Smooth muscle cell (in vitro differentiated cells): ENCODE measurements around the gene KCNC2. TPM values are rescaled to one million over a fixed set of nuclear protein-coding genes. Genes with fewer than 3 reads are reported as not detected.

Source experiments
- DNase-seq: peaks from one replicate; lab custom pipeline; 2025; ENCODE audit not compliant: unreplicated experiment; lab: John Stamatoyannopoulos, UW
- H2AFZ ChIP-seq: fragments of 200-600 bp; sonication (generic); 2 replicates; pipeline ENCODE4 v1.6.0; 2016; ENCODE audit warnings: antibody characterized with exemption, low read depth, mild to moderate bottlenecking
- H3F3A ChIP-seq: fragments of 200-600 bp; sonication (generic); 2 replicates; pipeline ENCODE4 v1.6.0; 2017; ENCODE audit warnings: antibody characterized with exemption, low read depth
- H3K27ac ChIP-seq: fragments of 200-600 bp; sonication (generic); 2 replicates; pipeline ENCODE4 v1.5.1; 2016; ENCODE audit warnings: low read depth, mild to moderate bottlenecking
- H3K27me3 ChIP-seq: fragments of 200-600 bp; sonication (generic); 2 replicates; pipeline ENCODE4 v1.6.1; 2016; ENCODE audit warnings: low read depth, mild to moderate bottlenecking
- H3K36me3 ChIP-seq: fragments of 200-600 bp; sonication (generic); 2 replicates; pipeline ENCODE4 v1.5.1; 2016; ENCODE audit warnings: low read depth
- H3K4me1 ChIP-seq: fragments of 200-600 bp; sonication (generic); 2 replicates; pipeline ENCODE4 v1.5.1; 2016; ENCODE audit warnings: low read depth
- H3K4me2 ChIP-seq: fragments of 200-600 bp; sonication (generic); 2 replicates; pipeline ENCODE4 v1.6.0; 2016; ENCODE audit warnings: mild to moderate bottlenecking
- H3K4me3 ChIP-seq: fragments of 200-600 bp; sonication (generic); 2 replicates; pipeline ENCODE4 v1.5.1; 2016; ENCODE audit warnings: mild to moderate bottlenecking
- H3K79me2 ChIP-seq: fragments of 200-600 bp; sonication (generic); 2 replicates; pipeline ENCODE4 v1.6.0; 2016; ENCODE audit warnings: low read depth, mild to moderate bottlenecking
- H3K9ac ChIP-seq: fragments of 200-600 bp; sonication (generic); 2 replicates; pipeline ENCODE4 v1.6.0; 2016; ENCODE audit warnings: low read depth
- H3K9me3 ChIP-seq: fragments of 200-600 bp; sonication (generic); replicated peaks from 2 replicates; pipeline ENCODE4 v1.5.1; 2016; ENCODE audit warnings: low read depth
- H4K20me1 ChIP-seq: fragments of 200-600 bp; sonication (generic); 2 replicates; pipeline ENCODE4 v1.6.0; 2016; ENCODE audit warnings: low read depth
- CTCF ChIP-seq: fragments of 200-600 bp; sonication (generic); IDR thresholded peaks from 2 replicates; pipeline ENCODE4 v1.5.1; 2017; ENCODE audit warnings: borderline replicate concordance, mild to moderate bottlenecking, antibody characterized with exemption; ENCODE audit not compliant: insufficient read depth, poor library complexity, severe bottlenecking
- WGBS: methylation state at CpG from one replicate; pipeline ENCODE4 v1.1.7; 2016; ENCODE audit warnings: low lambda C conversion rate; 5-methylcytosine and 5-hydroxymethylcytosine counted together
- polyA plus RNA-seq: library from polyadenylated mRNA; unstranded; fragments of >200 nt; fragmentation: Nextera tagmentation; extraction: Ambion mirVana; gene quantifications from 2 replicates; pipeline ENCODE4 v1.2.1, GENCODE V29; 2016
- total RNA-seq: library from RNA; depleted of rRNA; stranded (reverse); fragments of >200 nt; gene quantifications from 2 replicates; pipeline ENCODE4 v1.2.3, GENCODE V29; 2014

The KCNC2 gene
- total and polyA plus RNA-seq, 2 experiments from 2014 or later: not detected

- no peaks in the 10 kb centered on the region for H3K79me2 ChIP-seq
- no peak for TF ChIP-seq CTCF
- H3K36me3 ChIP-seq: no peaks in the 10 kb centered on the region
- H4K20me1 ChIP-seq: no peaks in the 10 kb centered on the region
- 97% methylated on average over 2 of the region's 2 CpGs for WGBS
- DNase-seq: no peak
- H3K4me3 ChIP-seq: no peak overlapping the region
- H3K4me1 ChIP-seq: no peaks in the 10 kb centered on the region
- H3F3A ChIP-seq: no peaks in the 10 kb centered on the region
- H3K9ac ChIP-seq: no peak overlapping the region
- H3K27ac ChIP-seq: no peak overlapping the region
- no peaks in the 10 kb centered on the region for H3K9me3 ChIP-seq
- no peaks in the 10 kb centered on the region for H3K27me3 ChIP-seq
- no peak overlapping the region for H2AFZ ChIP-seq
- H3K4me2 ChIP-seq: no peak overlapping the region
These were observed 93.9 kb downstream of the KCNC2 start for GRCh38 chr12:75115748-75116147.

- no peaks in the 10 kb centered on the region for H3K27me3 ChIP-seq
- H3K36me3 ChIP-seq: no peaks in the 10 kb centered on the region
- whole genome bisulfite sequencing: 91% methylated on average over 6 of the region's 6 CpGs
- H3K9ac ChIP-seq: no peak overlapping the region
- no peak overlapping the region for H2AFZ ChIP-seq
- H3K4me3 ChIP-seq: no peak overlapping the region
- no peak for TF ChIP-seq CTCF
- no peak overlapping the region for H3K27ac ChIP-seq
- H3K4me2 ChIP-seq: no peak overlapping the region
- H3K4me1 ChIP-seq: no peaks in the 10 kb centered on the region
- DNase-seq: no peak
- H3K79me2 ChIP-seq: no peaks in the 10 kb centered on the region
- H3F3A ChIP-seq: no peaks in the 10 kb centered on the region
- no peaks in the 10 kb centered on the region for H4K20me1 ChIP-seq
- no peaks in the 10 kb centered on the region for H3K9me3 ChIP-seq
These were observed 105.8 kb downstream of the KCNC2 start for GRCh38 chr12:75103822-75104221.

GRCh38 chr12:75101781-75102180 is 107.9 kb downstream of the KCNC2 start:
- Histone ChIP-seq H3K36me3 (no peaks in the 10 kb centered on the region), H3F3A (no peaks in the 10 kb centered on the region), H4K20me1 (no peaks in the 10 kb centered on the region), H3K4me2 (no peak overlapping the region), H3K4me1 (no peaks in the 10 kb centered on the region), H3K27me3 (no peaks in the 10 kb centered on the region), H3K27ac (no peak overlapping the region), H3K9me3 (no peaks in the 10 kb centered on the region), H2AFZ (no peak overlapping the region), H3K79me2 (no peaks in the 10 kb centered on the region), H3K9ac (no peak overlapping the region), H3K4me3 (no peak overlapping the region)
- 93% methylated on average over 3 of the region's 3 CpGs for WGBS
- no peak for DNase-seq
- no peak for TF ChIP-seq CTCF

- Histone ChIP-seq H3K79me2 (no peaks in the 10 kb centered on the region), H3K4me1 (no peaks in the 10 kb centered on the region), H3K27me3 (no peaks in the 10 kb centered on the region), H3K27ac (no peak overlapping the region), H3K4me2 (no peak overlapping the region), H3K36me3 (no peaks in the 10 kb centered on the region), H3K9ac (no peak overlapping the region), H3F3A (no peaks in the 10 kb centered on the region), H3K9me3 (no peaks in the 10 kb centered on the region), H4K20me1 (no peaks in the 10 kb centered on the region), H3K4me3 (no peak overlapping the region), H2AFZ (no peak overlapping the region)
- DNase-seq: no peak
- no peak for TF ChIP-seq CTCF
These were observed 110.4 kb downstream of the KCNC2 start for GRCh38 chr12:75099210-75099609.
